Measurements from ENCODE around the gene SEMA4B. TPM values are rescaled to one million over a fixed set of nuclear protein-coding genes. Genes with fewer than 3 reads are reported as not detected.

SEMA4B gene
- total RNA-seq, 1 experiment from 2014 or later, result 272 TPM

DNA sequence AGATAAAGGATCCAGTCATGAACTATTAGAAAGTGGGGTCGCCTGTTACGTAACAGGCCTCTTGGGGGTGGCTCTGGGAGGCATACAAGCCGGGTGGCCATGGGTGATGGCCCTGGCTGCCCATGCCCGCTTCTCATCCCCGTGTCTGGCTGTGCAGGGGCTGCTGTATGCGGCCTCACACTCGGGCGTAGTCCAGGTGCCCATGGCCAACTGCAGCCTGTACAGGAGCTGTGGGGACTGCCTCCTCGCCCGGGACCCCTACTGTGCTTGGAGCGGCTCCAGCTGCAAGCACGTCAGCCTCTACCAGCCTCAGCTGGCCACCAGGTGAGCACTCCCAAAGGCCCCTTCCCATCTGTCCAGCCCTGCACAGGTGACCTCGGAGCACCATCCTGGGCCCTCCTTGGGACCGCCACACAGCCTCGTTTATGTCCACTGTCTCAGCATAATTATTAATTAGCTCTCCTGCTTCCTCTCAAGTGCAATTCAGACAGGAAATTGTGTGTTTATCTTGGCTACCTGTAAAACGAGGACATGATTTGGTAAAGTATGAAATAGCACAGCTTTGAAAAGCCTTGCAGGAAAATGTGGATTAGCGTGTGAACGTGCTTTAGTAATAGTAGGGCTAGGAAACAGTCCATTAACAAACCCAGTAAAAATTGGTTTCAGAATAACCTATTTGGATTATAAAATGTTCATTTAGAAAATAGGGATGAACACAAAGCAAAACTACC lies 24.5 kb downstream of the SEMA4B start:
- no peak for DNase-seq (ENCODE audit: low spot score)

DNA sequence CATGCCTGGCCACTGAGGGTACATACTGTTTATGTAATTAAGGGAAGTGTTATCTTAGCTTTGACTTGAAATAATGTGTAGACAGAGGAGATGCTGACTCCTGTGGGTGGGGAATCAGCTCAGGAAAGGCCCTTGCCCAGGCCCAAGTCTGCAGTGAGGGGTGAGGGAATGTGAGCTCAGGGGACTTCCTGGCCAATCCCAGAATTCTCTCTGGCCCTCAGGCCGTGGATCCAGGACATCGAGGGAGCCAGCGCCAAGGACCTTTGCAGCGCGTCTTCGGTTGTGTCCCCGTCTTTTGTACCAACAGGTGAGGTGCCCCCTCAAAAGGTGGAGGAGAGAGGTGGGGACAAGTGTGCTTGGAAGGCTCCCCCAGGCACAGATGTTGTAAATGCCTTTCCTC lies 26.2 kb downstream of the SEMA4B start:
- no peak for DNase-seq (ENCODE audit: low spot score)

DNA sequence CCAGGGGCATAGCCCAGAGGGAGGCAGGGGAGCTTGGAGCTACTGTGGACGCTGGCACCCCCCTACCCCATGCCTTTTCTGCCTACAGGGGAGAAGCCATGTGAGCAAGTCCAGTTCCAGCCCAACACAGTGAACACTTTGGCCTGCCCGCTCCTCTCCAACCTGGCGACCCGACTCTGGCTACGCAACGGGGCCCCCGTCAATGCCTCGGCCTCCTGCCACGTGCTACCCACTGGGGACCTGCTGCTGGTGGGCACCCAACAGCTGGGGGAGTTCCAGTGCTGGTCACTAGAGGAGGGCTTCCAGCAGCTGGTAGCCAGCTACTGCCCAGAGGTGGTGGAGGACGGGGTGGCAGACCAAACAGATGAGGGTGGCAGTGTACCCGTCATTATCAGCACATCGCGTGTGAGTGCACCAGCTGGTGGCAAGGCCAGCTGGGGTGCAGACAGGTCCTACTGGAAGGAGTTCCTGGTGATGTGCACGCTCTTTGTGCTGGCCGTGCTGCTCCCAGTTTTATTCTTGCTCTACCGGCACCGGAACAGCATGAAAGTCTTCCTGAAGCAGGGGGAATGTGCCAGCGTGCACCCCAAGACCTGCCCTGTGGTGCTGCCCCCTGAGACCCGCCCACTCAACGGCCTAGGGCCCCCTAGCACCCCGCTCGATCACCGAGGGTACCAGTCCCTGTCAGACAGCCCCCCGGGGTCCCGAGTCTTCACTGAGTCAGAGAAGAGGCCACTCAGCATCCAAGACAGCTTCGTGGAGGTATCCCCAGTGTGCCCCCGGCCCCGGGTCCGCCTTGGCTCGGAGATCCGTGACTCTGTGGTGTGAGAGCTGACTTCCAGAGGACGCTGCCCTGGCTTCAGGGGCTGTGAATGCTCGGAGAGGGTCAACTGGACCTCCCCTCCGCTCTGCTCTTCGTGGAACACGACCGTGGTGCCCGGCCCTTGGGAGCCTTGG lies 27.0 kb downstream of the SEMA4B start:
- DNase-seq (ENCODE audit: low spot score), result no peak

DNA sequence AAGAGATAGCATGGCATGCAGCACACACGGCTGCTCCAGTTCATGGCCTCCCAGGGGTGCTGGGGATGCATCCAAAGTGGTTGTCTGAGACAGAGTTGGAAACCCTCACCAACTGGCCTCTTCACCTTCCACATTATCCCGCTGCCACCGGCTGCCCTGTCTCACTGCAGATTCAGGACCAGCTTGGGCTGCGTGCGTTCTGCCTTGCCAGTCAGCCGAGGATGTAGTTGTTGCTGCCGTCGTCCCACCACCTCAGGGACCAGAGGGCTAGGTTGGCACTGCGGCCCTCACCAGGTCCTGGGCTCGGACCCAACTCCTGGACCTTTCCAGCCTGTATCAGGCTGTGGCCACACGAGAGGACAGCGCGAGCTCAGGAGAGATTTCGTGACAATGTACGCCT lies 27.8 kb downstream of the SEMA4B start:
- no peak for DNase-seq (ENCODE audit: low spot score)

DNA sequence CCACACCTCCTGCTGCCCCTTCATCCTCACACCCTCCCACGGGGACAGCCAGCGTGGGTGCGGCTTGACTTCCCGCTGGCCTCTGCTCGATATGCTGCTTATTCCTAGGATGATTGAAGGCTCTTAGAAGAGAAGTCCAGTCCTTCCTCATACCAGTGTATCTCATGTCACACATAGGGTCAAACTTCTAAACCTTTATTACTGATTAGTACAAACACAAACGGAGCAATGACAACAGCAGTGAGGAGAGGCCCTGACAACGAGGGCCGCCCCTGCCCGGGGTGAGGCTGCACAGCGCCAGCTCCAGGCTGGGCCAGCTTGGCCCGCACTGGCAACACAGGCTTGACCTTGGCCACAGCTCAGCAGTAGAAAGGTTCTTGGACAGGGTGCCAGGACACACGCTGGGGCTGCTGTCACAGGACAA lies 29.0 kb downstream of the SEMA4B start:
- peak; percentile 54 for DNase-seq (ENCODE audit: low spot score)

DNA sequence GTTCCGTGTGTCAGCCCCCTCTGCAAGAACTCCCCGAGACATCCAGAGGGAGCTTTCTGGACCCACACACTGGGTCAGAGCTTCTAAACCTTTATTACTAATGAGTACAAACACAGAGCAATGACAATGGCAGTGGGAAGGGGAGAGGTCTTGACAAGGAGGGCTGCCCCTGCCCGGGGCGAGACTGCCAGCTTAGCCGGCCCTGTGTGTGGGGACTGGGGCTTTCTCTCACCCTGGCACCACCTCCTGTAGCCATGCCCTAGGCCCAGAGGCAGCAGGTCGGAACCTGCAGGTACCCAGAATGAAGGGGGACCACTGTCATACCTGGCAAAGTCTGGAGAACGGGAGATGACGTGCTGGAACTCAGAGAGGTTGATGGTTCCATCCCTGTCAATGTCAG lies 29.5 kb downstream of the SEMA4B start:
- no peak for DNase-seq (ENCODE audit: low spot score)

DNA sequence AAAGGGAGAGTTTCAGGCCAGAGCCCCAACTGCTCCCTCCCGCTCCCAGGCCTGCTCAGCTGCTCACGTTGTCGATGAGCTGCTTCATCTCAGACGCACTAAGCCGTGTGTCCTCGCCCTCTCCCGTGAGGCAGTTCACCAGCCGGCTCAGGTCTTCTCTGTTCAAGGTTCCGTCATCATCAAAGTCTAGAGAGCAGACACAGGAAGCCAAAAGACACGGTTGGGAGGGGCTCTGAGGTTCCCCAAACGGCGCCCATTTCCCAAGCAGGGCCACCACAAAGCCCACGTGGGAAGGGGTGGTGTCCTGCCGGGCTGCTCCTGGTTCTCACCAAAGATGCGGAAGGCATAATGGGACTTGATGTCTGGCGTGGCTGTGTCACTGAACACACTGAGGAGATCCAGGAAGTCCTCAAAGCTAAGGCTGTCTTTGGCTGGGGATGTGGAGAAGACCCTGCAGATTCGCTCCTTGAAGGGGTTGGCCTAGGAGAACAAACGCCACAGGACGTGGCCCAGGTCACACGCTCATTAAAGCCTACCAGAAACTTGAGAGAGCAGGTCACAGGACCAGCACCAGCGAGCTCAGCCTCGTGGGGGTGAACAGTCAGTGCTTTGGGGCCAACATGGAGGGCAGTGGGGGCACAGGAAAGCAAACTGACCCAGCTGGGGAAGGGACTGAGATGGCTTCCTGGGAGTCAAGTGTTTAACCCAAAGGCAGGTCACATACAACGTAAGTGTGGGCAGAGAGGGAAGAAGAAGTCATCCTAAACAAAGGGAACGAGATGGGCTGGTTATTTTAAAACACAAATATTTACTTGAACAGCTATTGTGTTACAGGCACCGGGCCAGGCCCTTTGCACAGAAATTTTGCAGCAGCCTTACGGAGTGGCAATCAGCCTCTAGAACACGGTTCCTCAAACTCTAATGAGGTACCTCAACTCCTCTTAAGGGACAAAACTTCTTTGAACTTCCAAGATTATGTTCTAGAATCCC lies 30.2 kb downstream of the SEMA4B start:
- DNase-seq (ENCODE audit: low spot score), result no peak

DNA sequence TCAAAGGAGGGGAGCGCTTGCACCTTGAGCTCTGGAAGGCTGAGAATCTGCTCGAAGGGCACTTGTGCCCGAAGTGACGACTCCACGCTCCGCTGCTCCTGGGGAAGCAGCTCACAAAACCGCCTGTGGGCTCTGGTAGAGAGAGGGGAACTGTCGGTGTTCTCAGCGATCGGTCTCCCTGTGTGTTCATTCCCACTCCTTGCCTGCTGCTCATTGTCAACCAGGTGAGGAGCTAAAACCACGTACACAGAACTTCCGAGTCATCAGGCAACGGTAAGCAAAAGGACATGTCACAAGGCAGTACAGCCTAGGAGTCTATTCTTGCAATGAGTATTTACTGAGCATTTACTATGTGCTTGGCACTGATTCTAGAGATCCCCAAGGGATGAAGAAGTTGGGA lies 31.1 kb downstream of the SEMA4B start:
- peak; percentile 33 for DNase-seq (ENCODE audit: low spot score)

DNA sequence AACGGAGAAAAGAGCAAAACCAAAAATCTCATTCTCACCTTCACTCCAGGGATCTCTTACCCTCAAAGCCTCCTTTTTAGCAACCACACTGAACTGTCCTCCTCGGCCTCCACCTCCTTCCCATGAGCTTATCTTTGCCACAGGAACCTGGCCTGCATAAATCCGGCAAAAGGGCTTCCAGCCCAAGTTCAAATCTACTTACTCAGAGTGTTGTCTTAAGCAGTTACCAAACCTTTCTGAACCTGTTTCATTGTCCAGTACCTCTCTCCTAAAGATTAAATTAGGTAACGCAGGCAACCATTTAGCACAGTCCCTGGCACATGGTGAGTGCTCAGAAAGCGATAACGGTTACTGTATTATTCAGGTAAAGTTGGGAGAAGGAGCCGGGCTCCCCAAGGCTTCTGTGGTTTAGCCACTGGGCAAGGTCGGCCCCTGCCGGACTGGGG lies 31.8 kb downstream of the SEMA4B start:
- DNase-seq (ENCODE audit: low spot score), result no peak

DNA sequence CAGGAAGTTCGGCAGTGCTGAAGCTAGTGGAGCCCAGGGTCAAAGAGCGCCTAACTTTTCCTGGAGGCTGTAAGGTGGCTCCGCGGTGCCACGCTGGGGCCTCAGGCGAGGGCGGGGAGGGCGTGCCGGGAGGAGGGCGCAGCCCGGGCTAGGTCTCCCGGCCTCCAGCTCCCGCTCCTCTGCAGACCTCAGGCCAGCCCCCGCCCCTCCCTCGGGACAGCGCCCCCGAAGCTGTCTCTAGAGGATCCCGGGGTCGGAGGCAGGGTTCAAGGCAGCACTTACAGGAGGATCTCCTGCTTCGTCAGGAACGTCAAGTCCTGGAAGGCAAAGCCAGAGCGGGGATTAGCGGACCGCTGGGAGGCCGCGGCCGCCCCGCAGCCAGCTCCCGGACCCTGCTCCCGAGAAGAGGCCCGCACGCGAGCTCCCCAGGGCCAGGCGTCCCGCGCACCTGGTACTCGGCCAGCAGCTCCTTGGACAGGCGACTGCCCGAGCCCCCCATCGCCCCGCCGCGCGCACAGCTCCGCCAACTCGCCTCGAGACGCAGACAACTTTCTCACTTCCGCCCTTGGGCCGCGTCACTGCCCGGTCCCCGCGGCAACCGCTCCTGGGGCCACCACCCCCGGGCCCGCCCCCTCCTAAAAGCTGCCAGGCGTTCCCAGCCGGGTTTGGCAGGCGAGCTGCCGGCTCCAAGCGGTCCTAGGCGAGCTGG lies 32.4 kb downstream of the SEMA4B start, which contains the start of gene CIB1:
TSS of gene CIB1 (minus strand) at position 555 of the 709 bp plus-strand sequence. CDS start at position 499, 56 bp downstream.
- peak; percentile 99 for DNase-seq (ENCODE audit: low spot score)

DNA sequence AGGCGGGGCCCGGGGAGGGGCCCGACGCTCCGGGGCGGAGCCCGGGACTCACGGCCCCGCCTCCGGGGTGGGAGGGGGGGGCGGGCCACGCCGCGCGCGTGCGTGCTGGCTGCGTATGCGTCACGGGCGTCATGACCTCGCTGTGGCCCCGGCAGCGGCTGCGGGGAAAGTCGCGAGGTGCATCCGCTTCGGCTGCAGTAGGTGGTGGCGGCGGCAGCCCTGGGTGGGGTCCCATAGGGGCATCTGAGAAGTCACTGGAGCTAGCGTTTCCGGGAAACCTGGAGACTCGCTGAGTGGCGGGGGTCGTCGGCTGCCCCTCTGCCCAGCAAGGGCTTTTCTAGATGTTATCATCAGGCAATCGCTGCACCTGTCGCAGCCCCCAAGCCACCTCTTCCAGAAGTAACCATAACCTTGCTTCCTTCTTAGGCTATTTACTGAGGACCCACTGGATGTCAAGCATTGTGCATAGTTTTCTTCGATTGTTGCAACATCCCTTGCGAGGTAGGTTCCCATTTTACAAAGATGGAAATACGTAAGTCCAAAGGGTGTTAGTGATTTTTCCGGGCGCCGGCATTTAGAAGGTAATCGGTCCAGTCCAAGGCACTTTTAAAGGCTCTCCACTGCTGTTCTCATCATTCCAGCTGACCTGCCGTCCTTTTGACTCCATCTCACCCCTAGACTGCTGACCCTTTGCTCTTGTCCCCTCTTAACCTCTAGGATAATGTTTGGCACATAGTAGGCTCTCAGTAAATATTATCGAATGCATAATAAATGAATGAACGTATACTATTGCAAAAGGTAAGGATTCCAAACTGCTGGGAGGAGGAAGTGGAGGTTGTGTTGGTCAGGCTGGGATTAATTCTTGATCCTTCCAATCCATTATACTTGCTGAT lies 33.2 kb downstream of the SEMA4B start, which contains the start of gene GDPGP1:
TSS of gene GDPGP1 (plus strand) at position 114 of the 893 bp plus-strand sequence. CDS start 6,700 bp downstream, outside the sequence.
- peak; percentile 68 for DNase-seq (ENCODE audit: low spot score)

DNA sequence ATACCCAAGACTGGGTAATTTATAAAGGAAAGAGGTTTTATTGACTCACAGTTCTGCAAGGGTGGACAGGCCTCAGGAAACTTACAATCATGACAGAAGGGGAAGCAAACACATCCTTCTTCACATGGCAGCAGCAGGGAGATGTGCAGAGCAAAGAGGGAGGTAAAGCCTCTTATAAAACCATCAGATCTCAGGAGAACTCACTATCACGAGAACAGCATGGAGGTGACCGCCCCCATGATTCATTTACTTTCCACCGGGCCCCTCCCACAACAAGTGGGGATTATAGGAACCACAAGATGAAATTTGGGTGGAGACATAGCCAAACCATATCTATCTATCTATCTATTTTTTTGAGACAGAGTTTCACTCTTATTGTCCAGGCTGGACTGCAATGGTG lies 38.2 kb downstream of the SEMA4B start:
- DNase-seq (ENCODE audit: low spot score), result no peak

DNA sequence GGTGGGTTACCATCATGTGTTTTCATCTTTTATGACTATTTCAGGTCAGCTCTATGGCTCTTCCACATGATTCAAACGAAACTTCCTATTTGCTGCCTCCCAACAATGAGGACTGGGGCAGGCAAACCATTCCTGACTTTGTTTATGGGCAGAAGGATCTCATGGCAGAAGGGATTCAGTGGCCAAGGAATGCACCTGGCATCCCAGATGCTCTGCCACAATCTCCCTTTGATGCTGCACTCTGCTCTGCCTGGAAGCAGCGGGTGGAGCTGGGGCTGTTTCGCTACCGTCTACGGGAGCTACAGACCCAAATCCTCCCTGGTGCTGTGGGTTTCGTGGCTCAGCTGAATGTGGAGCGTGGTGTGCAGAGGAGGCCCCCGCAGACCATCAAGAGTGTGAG lies 39.7 kb downstream of the SEMA4B start:
- no peak for DNase-seq (ENCODE audit: low spot score)

DNA sequence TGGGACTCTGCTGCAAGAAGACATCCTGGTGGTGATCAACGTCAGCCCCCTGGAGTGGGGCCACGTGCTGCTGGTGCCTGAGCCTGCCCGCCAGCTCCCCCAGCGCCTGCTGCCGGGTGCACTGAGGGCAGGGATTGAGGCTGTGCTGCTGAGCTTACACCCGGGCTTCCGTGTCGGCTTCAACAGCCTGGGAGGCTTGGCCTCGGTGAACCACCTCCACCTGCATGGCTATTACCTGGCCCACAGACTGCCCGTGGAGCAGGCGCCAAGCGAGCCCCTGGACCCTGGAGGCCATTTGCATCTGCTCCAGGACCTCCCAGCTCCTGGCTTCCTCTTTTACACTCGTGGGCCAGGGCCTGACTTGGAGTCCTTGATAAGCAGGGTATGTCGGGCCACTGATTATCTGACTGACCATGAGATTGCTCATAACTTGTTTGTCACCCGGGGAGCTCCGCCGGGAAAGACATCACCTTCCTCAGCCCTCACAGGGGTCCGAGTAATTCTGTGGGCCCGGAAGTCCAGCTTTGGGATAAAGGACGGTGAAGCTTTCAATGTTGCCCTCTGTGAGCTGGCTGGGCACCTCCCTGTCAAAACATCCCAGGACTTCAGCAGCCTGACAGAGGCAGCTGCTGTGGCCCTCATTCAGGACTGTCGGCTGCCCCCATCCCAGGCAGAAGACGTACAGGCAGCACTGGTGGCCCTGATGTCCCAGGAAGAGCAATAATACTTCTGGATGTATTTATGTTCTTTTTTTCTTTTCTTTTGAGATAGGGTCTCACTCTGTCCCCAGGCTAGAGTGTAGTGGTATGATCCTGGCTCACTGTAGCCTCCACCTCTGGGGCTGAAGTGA lies 40.4 kb downstream of the SEMA4B start:
- no peak for DNase-seq (ENCODE audit: low spot score)

DNA sequence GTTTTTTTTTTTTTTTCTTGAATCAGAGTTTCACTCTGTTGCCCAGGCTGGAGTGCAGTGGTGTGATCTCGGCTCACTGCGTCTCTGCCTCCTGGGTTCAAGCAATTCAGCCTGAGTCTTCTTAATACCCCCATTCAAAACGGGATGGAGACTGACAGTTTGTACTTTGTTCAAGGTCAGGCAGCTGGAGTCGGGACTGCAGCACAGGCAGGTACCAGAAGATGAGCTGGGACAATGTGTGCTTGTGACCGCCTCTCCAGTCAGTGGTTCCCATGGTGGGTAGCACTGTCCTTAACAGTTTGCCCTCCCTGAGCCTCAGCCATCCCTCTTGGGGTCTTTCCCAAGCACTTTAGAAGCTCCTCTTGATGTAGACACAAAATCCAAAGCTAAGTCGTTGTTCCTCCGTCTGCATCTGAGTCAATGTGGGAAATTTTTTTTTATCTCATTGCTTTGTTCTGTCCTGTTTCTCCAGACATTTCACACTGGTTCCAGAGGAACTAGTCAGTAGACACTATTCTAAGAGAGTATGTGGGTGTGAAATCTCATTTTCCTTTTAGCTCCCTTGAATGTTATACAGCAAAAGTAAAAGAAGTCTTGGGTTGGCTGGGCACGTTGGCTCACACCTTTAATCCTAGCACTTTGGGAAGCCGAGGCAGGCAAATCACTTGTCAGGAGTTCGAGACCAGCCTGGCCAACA lies 43.0 kb downstream of the SEMA4B start:
- no peak for DNase-seq (ENCODE audit: low spot score)

DNA sequence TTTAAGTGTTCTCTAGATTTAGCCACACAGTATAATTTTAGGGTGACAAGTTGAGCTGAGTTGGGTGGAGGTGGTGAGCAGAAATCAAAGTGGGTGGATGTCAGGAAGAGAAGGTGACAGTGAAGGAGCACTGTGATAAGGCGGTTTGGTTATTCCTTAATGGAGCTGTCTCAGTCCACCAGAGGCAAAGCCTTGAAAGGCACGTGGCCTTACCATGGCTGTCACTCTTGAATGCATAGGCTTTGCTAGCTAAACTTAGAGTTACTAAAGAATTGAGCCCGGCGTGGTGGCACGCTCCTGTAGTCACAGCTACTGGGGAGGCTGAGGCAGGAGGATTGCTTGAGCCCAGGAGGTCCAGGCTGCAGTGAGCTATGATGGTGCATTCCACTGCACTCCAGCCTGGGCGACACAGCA lies 47.7 kb downstream of the SEMA4B start:
- no peak for DNase-seq (ENCODE audit: low spot score)

DNA sequence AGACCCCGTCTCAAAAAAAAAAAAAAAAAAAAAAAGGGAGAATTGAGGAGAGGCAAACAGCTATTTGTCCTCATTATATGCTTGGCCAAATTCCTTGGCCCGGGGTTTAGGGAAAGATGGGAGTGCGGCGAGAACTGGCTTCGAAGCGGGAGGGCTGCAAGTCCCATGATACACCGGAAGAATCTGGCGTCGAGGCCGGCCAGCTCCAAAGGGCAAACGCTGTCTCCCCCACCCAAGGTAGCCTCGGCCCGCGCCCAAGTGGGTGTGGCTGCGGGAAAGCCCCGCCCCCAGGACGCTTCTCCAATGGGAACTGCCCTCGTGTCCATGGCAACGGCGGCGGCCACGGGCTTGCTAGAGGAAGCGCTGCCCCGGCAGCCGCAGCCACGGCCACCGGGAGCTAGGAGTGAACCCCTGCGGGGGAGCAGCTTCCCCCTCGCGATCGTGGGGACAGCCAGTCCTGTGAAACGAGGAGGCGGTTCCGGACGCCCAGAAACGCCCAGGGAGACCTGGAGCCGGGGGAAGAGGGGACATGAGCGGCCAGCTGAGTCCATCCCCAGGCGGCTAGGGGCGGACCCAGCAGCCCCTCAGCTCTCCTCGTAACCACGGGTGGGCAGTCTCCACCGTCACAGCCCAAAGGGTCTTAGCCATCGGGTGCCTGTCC lies 48.2 kb downstream of the SEMA4B start, which contains the start of gene TTLL13:
TSS of gene TTLL13 (plus strand) at position 354 of the 661 bp plus-strand sequence. CDS start 1,075 bp downstream, outside the sequence.
- peak; percentile 97 for DNase-seq (ENCODE audit: low spot score)
